Measurements from ENCODE around the gene TBC1D2B.

Gene TBC1D2B

GRCh38 chr15:78063217-78063616 is 14.3 kb downstream of the TBC1D2B start:
- TF ChIP-seq TAF1 (IDR thresholded peaks at IDR 0.05; ENCODE audit: borderline replicate concordance, insufficient read depth, low read length), result no peak
- TF ChIP-seq POLR2AphosphoS5 (IDR thresholded peaks at IDR 0.05; ENCODE audit: low read depth, low read length), result no peak
- no peak for TF ChIP-seq FOXP2 (optimal IDR thresholded peaks at IDR 0.05; ENCODE audit: borderline replicate concordance, extremely low read depth, extremely low read length, insufficient read depth)
- no peak for TF ChIP-seq REST (IDR thresholded peaks at IDR 0.05; ENCODE audit: insufficient read depth in 1 of 2, low read depth in 2 of 2, low read length in 2 of 2)
- TF ChIP-seq SIN3A (IDR thresholded peaks at IDR 0.05; ENCODE audit: borderline replicate concordance, insufficient read depth, low read length), result no peak

- TF ChIP-seq REST (IDR thresholded peaks at IDR 0.05; ENCODE audit: insufficient read depth in 1 of 2, low read depth in 2 of 2, low read length in 2 of 2) (no peak), SIN3A (IDR thresholded peaks at IDR 0.05; ENCODE audit: borderline replicate concordance, insufficient read depth, low read length) (no peak), TAF1 (IDR thresholded peaks at IDR 0.05; ENCODE audit: borderline replicate concordance, insufficient read depth, low read length) (no peak), POLR2AphosphoS5 (IDR thresholded peaks at IDR 0.05; ENCODE audit: low read depth, low read length) (no peak), FOXP2 (optimal IDR thresholded peaks at IDR 0.05; ENCODE audit: borderline replicate concordance, extremely low read depth, extremely low read length, insufficient read depth) (no peak)
These were observed 15.5 kb downstream of the TBC1D2B start for GRCh38 chr15:78061963-78062427.

GRCh38 chr15:78060232-78060631 is 17.3 kb downstream of the TBC1D2B start:
- no peak for TF ChIP-seq POLR2AphosphoS5 (IDR thresholded peaks at IDR 0.05; ENCODE audit: low read depth, low read length)
- no peak for TF ChIP-seq FOXP2 (optimal IDR thresholded peaks at IDR 0.05; ENCODE audit: borderline replicate concordance, extremely low read depth, extremely low read length, insufficient read depth)
- TF ChIP-seq TAF1 (IDR thresholded peaks at IDR 0.05; ENCODE audit: borderline replicate concordance, insufficient read depth, low read length), result no peak
- TF ChIP-seq SIN3A (IDR thresholded peaks at IDR 0.05; ENCODE audit: borderline replicate concordance, insufficient read depth, low read length), result no peak
- no peak for TF ChIP-seq REST (IDR thresholded peaks at IDR 0.05; ENCODE audit: insufficient read depth in 1 of 2, low read depth in 2 of 2, low read length in 2 of 2)

GRCh38 chr15:78059110-78059839 is 18.2 kb downstream of the TBC1D2B start:
- TF ChIP-seq POLR2AphosphoS5 (IDR thresholded peaks at IDR 0.05; ENCODE audit: low read depth, low read length), result no peak
- TF ChIP-seq SIN3A (IDR thresholded peaks at IDR 0.05; ENCODE audit: borderline replicate concordance, insufficient read depth, low read length), result no peak
- no peak for TF ChIP-seq FOXP2 (optimal IDR thresholded peaks at IDR 0.05; ENCODE audit: borderline replicate concordance, extremely low read depth, extremely low read length, insufficient read depth)
- no peak for TF ChIP-seq REST (IDR thresholded peaks at IDR 0.05; ENCODE audit: insufficient read depth in 1 of 2, low read depth in 2 of 2, low read length in 2 of 2)
- TF ChIP-seq TAF1 (IDR thresholded peaks at IDR 0.05; ENCODE audit: borderline replicate concordance, insufficient read depth, low read length), result no peak
